Inflammatory macrophage treated with lipopolysaccharide for 1 hour (primary cell): ENCODE data around the gene HLA-DQA1.
"Not testable (repeated sequence)": the region's sequence is repeated elsewhere in the genome, so short reads cannot be mapped to it uniquely, and the experiment has no call there.

Experiments
- DNase-seq, 2 donors: peaks; one replicate each; pipeline ENCODE4 v3.0.0-alpha.2; 2020 to 2022

The HLA-DQA1 gene

DNA sequence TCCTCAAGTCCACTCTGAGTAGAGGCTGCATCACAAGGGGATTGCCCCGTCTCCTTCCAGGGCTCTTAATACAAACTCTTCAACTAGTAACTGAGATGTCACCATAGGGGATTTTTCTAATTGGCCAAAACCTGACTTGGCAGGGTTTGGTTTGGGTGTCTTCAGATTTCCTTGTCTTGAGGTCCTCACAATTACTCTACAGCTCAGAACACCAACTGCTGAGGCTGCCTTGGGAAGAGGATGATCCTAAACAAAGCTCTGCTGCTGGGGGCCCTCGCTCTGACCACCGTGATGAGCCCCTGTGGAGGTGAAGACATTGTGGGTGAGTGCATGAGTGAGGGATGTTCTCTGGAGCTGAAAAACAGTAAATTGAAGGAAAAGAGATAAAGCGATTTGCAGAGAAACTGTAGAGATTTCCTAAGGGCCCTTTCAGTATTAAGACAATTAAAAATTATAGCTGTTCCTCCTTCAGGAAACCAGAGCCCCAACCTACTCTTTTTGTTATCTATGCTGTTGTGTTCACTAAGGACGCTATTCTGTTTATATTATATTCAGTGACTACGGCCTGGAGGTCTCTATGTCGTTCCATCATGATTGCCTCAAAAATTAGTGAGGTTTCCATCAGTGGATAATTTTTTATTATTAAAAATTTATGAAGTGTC lies at the start of gene HLA-DQA1:
HLA-DQA1 (plus strand) TSS at position 188 of the 662 bp plus-strand sequence; CDS start at position 241, 53 bp downstream.
- peak; percentile 95 to 97 for DNase-seq

GRCh38 chr6:32588156-32588555 lies 49.0 kb upstream of the HLA-DQA1 start:
- no peak for DNase-seq

- DNase-seq = peak; percentile 82 to 92
Observed at GRCh38 chr6:32589596-32590449, 47.4 kb upstream of the HLA-DQA1 start, which contains the start of gene HLA-DRB1. Gene HLA-DRB1, minus strand, starts transcription at chr6:32589848. Its CDS starts 106 bp downstream, at chr6:32589742.

GRCh38 chr6:32590713-32591112 lies 46.5 kb upstream of the HLA-DQA1 start:
- not testable (repeated sequence) for DNase-seq

- DNase-seq = no peak
Observed at GRCh38 chr6:32597024-32597423, 40.2 kb upstream of the HLA-DQA1 start.

GRCh38 chr6:32602383-32602782 lies 34.8 kb upstream of the HLA-DQA1 start:
- DNase-seq = peak; percentile 53 to 56

- DNase-seq = no peak
Observed at GRCh38 chr6:32603222-32603621, 34.0 kb upstream of the HLA-DQA1 start.

- peak; percentile 48 to 70 for DNase-seq
Observed at GRCh38 chr6:32603888-32604287, 33.3 kb upstream of the HLA-DQA1 start.

- DNase-seq = peak; percentile 75 to 90
Observed at GRCh38 chr6:32604434-32604877, 32.8 kb upstream of the HLA-DQA1 start.

- DNase-seq = peak; percentile 85 to 91
Observed at GRCh38 chr6:32607263-32607987, 29.8 kb upstream of the HLA-DQA1 start.

GRCh38 chr6:32607988-32608298 lies 29.3 kb upstream of the HLA-DQA1 start:
- no peak for DNase-seq

GRCh38 chr6:32608362-32608761 lies 28.8 kb upstream of the HLA-DQA1 start:
- DNase-seq = peak in 1 of 2 donors; percentile 56

DNA sequence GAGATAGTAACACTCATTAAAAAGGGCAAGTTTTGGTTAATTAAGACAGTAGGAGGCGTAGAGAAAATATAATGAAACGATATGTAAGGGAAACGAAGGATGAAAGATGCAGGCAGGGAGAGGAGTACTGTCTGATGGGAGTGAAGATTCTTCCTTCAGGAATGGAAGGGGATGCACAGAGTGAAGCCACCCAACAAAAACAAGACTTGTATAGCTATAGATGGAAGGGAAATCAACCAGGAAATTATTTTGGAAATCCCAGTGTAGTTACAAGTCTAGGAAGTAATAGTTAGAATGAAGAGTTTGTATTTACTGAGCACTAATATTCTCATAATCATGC lies 27.8 kb upstream of the HLA-DQA1 start:
- no peak for DNase-seq

DNA sequence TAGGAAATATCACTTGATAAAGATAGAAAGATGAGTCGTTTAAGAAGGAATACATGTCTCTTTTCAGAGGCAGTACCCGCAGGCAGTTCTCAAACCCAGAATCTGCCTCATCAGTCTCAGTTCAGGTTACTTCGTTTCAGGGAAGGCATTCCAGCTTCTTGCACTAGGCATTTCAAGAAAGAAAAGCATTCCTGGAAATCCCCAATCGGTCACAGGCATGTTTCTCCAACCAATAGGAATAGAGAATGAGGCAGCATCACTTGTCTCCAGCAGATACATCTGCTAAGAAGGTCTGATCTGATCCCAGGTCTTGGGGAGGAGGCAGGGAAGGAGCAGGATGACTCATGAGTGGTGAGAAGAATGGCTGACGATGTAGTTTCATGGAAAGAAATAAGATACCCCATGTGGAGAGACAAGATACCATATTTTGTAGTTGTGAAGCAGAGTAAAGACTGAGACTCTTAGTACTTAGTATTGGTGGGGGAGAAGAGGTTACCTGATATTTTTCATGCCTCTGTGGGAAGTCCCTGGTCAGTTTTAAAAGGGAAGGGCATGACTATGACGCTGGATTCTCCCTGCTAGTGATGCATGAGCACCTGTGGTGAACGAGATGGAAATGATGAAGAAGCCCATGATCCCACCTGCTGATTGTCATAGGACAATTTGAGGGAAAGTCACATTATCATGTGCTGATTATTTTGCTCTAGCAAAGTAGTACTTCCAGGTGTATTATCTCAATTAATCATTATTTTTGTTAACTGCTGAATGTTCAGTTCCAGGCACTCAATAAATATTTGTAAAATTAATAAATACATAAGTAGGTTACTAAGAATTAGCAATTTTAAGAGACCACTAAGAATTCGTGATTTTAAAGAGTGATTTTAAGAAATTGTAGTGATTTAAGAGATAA lies 27.2 kb upstream of the HLA-DQA1 start:
- peak; percentile 97 to 100 for DNase-seq

DNA sequence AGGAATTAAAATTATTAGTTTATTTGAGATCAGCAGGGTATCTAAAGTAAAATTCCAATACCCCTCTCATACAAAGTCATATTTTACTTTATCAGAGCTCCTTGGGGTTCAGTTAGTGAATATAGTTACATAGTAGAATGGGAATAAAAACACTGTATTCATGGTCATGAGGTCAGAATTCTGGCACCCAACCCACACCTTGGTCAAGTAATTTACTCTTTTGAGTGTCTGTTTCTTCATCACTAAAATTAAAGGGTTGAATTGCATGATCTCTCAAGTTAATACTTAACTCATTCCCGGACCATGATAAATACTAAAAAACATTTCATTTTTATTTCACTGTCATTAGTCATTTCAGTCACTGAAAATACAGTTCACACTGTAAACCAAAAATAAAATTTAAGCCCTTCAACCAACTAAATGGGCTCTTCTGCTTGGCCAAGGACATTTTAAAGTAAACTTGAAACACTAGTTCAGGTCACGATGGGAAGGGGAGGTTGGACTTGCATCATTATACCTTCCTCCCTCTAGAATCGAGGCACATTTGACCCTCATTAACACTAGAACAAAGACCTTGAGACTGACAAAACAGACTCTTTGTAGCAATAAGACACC lies 26.4 kb upstream of the HLA-DQA1 start:
- DNase-seq = no peak

GRCh38 chr6:32613475-32613874 lies 23.7 kb upstream of the HLA-DQA1 start:
- DNase-seq = no peak

- DNase-seq = no peak
Observed at GRCh38 chr6:32614366-32615081, 22.7 kb upstream of the HLA-DQA1 start.

DNA sequence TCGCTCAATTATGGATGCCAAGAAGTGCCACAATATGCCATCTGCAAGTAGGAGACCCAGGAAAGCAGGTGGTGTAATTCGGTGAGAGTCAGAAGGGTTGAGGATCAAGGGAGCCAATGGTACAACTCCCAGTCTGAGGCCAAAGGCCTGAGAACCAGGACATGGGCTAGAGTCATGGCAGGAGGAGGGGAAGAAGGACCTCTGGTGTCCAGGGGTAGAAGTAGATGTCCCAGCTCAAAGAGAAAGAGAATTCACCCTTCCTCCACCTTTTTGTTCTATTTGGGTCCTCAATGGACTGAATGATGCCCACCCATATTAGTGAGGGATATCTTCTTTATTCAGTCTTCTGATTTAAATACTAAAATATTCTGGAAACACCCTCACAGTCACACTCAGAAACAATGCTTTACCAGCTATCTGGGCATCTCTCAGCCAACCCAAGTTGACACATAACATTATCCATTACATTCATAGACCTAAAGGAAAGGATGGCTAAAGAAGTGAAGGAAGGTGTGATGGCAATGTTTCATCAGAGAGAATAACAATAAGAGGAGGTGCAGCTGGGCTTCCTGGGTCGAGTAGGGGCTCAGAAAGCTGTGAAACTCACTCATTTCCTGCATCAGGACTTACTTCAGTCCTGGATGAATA lies 21.2 kb upstream of the HLA-DQA1 start:
- DNase-seq = no peak

DNA sequence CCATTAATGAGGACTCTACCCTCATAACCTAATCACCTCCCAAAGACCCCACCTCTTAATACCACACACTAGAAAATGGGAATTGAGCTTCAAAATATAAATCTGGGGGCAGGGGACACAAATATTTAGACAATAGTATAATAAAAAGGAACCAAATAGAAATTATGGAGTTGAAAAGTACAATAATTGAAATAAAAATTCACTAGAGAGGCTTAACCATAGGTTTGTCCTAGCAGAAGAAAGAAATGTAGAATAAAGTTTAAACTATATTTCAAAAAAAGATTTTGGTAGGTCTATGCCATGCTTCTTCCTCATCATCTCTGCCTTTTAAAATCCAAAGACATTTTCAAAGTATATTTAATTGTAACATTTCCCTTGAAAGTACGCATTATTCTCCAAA lies 19.5 kb upstream of the HLA-DQA1 start:
- DNase-seq = no peak

- DNase-seq = no peak
Observed at GRCh38 chr6:32621372-32621771, 15.8 kb upstream of the HLA-DQA1 start.
